ENCODE data around the gene CDH11.

- no peak for TF ChIP-seq CTCF (conservative IDR thresholded peaks at IDR 0.05; ENCODE audit: low read depth, low read length)
- no peak for TF ChIP-seq CHD1 (IDR thresholded peaks at IDR 0.05; ENCODE audit: low read depth, low read length)
- no peak for TF ChIP-seq NFE2L2 (IDR thresholded peaks at IDR 0.05; ENCODE audit: low read depth, low read length)
- TF ChIP-seq POLR2A (IDR thresholded peaks at IDR 0.05; ENCODE audit: low read depth, low read length), result no peak
Observed at GRCh38 chr16:65061935-65062518, 59.8 kb downstream of the CDH11 start.
